Type B pancreatic cell (in vitro differentiated cells): ENCODE results near the gene PIEZO1. TPM values are rescaled to one million over a fixed set of nuclear protein-coding genes. Genes with fewer than 3 reads are reported as not detected.

Experiments
- DNase-seq: peaks from one replicate; pipeline ENCODE4 v3.0.0; 2021; ENCODE audit warnings: mixed read lengths; ENCODE audit not compliant: unreplicated experiment; ENCODE audit errors: extremely low spot score
- H3K27ac Mint-ChIP-seq: 2 replicates; pipeline ENCODE4 v1.8.0; 2021; ENCODE audit warnings: mild to moderate bottlenecking, mixed read lengths
- H3K27me3 Mint-ChIP-seq: 2 replicates; pipeline ENCODE4 v1.8.0; 2021; ENCODE audit warnings: mixed read lengths
- H3K36me3 Mint-ChIP-seq: 2 replicates; pipeline ENCODE4 v1.8.0; 2021; ENCODE audit warnings: mixed read lengths
- H3K4me1 Mint-ChIP-seq: one replicate; pipeline ENCODE4 v1.8.0; 2021; ENCODE audit warnings: mixed read lengths; ENCODE audit not compliant: unreplicated experiment
- H3K4me3 Mint-ChIP-seq: 2 replicates; pipeline ENCODE4 v1.8.0; 2021; ENCODE audit warnings: mild to moderate bottlenecking, mixed read lengths
- H3K9me3 Mint-ChIP-seq: 2 replicates; pipeline ENCODE4 v1.8.0; 2021; ENCODE audit warnings: mixed read lengths
- total RNA-seq: library from RNA; stranded (reverse); gene quantifications from 2 replicates; pipeline ENCODE4 v1.2.1, GENCODE V29; 2021; ENCODE audit warnings: low replicate concordance
- TF ChIP-seq, protein P1 (sequence below): fragments of 200-600 bp; sonication (generic); conservative IDR thresholded peaks from 2 replicates; pipeline ENCODE4 v1.5.0; 2021; ENCODE audit warnings: antibody characterized with exemption, mild to moderate bottlenecking

PIEZO1 gene
- total RNA-seq, 1 donor from 2014 or later, result 33.3 TPM

DNA sequence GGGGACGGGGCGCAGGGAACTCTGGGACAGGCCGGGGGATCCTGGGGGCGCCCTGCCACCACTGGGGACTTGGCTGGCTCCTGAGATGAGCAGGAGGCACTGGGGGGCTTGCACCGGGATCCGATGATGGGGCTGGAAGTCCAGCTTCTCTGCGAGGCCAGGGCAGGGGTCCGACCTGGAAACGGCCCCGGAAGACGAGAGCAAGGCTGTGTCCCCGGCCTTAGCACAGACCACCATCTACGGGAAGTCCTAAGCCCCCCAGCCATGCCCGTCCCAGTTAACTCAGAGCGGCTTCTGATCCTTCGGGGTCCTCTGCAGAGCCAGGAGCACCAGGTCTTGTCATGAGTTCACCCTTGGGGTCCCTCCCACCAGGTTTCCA, 19.1 kb upstream of the PIEZO1 start:
- H3K27ac Mint-ChIP-seq, result no peak overlapping the region
- peak overlapping the region; percentile 83 for H3K4me3 Mint-ChIP-seq
- no peaks in the 10 kb centered on the region for H3K9me3 Mint-ChIP-seq
- no peak for DNase-seq
- H3K36me3 Mint-ChIP-seq, result no peaks in the 10 kb centered on the region
- TF ChIP-seq, protein P1, sequence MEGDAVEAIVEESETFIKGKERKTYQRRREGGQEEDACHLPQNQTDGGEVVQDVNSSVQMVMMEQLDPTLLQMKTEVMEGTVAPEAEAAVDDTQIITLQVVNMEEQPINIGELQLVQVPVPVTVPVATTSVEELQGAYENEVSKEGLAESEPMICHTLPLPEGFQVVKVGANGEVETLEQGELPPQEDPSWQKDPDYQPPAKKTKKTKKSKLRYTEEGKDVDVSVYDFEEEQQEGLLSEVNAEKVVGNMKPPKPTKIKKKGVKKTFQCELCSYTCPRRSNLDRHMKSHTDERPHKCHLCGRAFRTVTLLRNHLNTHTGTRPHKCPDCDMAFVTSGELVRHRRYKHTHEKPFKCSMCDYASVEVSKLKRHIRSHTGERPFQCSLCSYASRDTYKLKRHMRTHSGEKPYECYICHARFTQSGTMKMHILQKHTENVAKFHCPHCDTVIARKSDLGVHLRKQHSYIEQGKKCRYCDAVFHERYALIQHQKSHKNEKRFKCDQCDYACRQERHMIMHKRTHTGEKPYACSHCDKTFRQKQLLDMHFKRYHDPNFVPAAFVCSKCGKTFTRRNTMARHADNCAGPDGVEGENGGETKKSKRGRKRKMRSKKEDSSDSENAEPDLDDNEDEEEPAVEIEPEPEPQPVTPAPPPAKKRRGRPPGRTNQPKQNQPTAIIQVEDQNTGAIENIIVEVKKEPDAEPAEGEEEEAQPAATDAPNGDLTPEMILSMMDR, result no peak
- H3K4me1 Mint-ChIP-seq, result no peaks in the 10 kb centered on the region
- H3K27me3 Mint-ChIP-seq, result no peaks in the 10 kb centered on the region

DNA sequence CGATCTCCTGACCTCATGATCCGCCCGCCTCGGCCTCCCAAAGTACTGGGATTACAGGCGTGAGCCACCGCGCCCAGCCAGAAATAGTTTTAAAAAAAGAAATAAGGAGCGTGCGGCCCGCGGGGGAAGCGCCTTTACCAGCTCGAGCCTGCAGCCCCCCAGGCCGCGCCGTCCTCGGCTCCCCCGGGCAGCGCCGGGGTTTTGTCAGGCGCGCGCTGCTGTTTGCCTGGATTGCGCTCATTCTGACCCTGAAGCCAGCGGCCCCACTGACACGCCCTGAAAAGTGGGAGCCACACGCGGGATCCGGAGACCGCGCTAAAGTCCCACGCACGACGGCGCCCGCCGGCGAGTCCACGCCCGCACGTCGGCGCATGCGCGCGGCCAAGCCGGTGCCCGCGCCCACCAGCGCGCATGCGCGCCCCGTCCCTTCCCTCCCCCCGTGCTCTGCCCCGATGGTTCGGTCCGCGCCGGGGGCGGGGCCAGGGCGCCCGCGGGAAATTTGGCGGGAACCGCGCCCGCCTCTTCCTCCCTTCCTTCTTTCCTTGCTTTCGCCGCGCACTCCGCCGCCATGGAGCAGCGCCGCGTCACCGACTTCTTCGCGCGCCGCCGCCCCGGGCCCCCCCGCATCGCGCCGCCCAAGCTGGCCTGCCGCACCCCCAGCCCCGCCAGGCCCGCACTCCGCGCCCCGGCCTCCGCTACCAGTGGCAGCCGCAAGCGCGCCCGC, 18.4 kb upstream of the PIEZO1 start, which contains the start of gene CDT1:
Gene CDT1 (plus strand): TSS at position 526 of the 724 bp plus-strand sequence. CDS start 43 bp downstream, at position 569.
- Mint-ChIP-seq H3K4me3 (peak within 1 kb of the TSS; percentile 87), H3K9me3 (no peaks in the 10 kb centered on the region), H3K27me3 (no peaks in the 10 kb centered on the region), H3K4me1 (no peaks in the 10 kb centered on the region), H3K36me3 (no peaks in the 10 kb centered on the region), H3K27ac (peak within 1 kb of the TSS; percentile 85)
- DNase-seq, result peak; percentile 94
- TF ChIP-seq, protein P1, result no peak

DNA sequence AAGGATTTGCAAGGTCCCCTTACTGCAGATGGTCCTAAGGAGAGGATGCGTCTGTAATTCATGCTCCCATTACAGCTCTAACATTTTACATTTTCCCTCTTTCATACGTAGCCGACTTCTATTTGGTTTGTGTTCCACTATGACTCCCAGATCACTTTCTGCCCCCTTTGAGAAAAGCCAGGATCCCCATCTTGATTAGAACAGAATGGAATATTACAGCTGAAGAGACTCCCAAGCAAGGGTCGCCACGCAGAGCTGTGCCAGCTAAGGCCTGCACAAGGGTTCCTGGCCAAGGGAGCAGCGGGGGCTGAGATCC, 15.2 kb upstream of the PIEZO1 start:
- no peak for DNase-seq
- Mint-ChIP-seq H3K27ac (no peak overlapping the region), H3K9me3 (no peaks in the 10 kb centered on the region), H3K36me3 (no peaks in the 10 kb centered on the region), H3K4me1 (no peaks in the 10 kb centered on the region), H3K4me3 (peak overlapping the region; percentile 14), H3K27me3 (no peaks in the 10 kb centered on the region)
- TF ChIP-seq, protein P1, result no peak

DNA sequence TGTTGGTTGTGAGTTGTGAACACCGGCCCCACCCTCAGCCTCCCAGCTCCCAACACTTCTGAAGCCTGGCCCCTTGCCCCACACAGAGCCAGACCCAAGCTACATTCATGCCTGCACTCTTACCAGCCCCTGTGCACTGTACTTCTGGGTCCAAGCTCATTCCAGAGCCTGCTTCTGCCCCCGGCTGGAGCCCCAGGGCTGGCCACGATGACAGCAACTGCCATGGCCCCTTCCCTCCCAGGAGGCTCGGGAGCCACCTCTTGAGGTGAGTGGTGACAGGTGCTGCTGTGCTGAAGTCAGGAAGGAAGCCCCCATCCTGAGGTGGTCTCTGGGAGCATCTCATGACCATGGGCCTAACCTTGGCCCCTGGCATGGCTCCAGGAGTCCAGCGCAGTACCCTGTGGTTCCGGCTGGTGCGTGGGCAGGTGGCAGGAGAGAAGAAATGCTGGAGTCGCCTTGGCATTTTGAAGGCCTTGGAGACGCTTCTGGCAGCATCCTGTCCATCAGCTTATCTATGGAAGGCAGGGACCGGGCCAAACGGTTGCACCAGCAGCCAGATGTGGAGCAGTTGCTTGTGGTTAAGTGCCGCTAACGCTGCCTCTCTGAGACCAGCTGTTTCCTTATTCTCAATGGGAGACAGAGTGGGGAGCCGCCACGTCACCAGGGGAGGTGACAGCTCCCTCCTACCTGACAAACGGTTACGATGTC, 14.7 kb upstream of the PIEZO1 start:
- no peaks in the 10 kb centered on the region for H3K36me3 Mint-ChIP-seq
- no peaks in the 10 kb centered on the region for H3K27me3 Mint-ChIP-seq
- no peak overlapping the region for H3K4me3 Mint-ChIP-seq
- H3K4me1 Mint-ChIP-seq, result no peaks in the 10 kb centered on the region
- DNase-seq, result no peak
- no peaks in the 10 kb centered on the region for H3K9me3 Mint-ChIP-seq
- TF ChIP-seq, protein P1, result no peak
- no peak overlapping the region for H3K27ac Mint-ChIP-seq

DNA sequence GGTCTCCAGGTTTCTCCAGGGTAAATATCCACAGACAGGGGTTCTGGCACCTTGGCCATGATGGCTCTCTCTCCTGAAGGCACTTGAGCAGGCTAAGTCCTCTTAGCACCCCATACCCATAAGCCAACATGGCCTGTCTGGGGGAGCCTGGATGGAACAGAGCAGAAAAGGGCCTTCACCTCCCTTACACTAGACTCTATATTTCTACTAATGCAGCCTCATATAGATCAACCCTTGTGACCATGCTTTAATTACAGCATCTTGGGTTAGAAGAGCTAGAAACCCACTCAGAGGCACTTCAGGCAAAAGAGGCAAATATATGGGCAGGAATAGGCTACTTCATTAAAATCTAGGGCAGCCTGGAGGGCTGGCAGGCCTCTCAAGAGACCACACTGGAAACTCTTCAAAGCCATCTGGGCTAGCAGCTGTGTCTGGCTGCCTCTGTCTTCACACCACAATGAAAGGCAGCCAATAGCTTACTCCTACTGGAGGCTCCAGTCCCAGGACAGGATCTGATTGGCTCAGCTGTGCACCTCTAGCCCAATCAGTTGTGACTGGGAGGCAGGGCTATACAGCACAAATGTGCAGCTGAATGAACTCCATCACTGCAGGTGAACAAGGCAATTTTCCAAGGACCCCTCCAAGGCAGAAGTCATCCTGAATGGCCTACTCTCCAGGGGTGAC, 13.9 kb upstream of the PIEZO1 start:
- no peak overlapping the region for H3K4me3 Mint-ChIP-seq
- H3K4me1 Mint-ChIP-seq, result no peaks in the 10 kb centered on the region
- no peak for DNase-seq
- no peaks in the 10 kb centered on the region for H3K27me3 Mint-ChIP-seq
- no peaks in the 10 kb centered on the region for H3K36me3 Mint-ChIP-seq
- no peak overlapping the region for H3K27ac Mint-ChIP-seq
- TF ChIP-seq, protein P1, result no peak
- H3K9me3 Mint-ChIP-seq, result no peaks in the 10 kb centered on the region
